Smooth muscle cell (in vitro differentiated cells): ENCODE data around the gene RNF212B. TPM values are rescaled to one million over a fixed set of nuclear protein-coding genes. Genes with fewer than 3 reads are reported as not detected.
A peak's percentile ranks its signal among the peaks of the same experiment; 100 is the strongest.

Experiments
- DNase-seq: peaks from one replicate; lab custom pipeline; 2025; ENCODE audit not compliant: unreplicated experiment; lab: John Stamatoyannopoulos, UW
- H2AFZ ChIP-seq: fragments of 200-600 bp; sonication (generic); 2 replicates; pipeline ENCODE4 v1.6.0; 2016; ENCODE audit warnings: antibody characterized with exemption, low read depth, mild to moderate bottlenecking
- H3F3A ChIP-seq: fragments of 200-600 bp; sonication (generic); 2 replicates; pipeline ENCODE4 v1.6.0; 2017; ENCODE audit warnings: antibody characterized with exemption, low read depth
- H3K27ac ChIP-seq: fragments of 200-600 bp; sonication (generic); 2 replicates; pipeline ENCODE4 v1.5.1; 2016; ENCODE audit warnings: low read depth, mild to moderate bottlenecking
- H3K27me3 ChIP-seq: fragments of 200-600 bp; sonication (generic); 2 replicates; pipeline ENCODE4 v1.6.1; 2016; ENCODE audit warnings: low read depth, mild to moderate bottlenecking
- H3K36me3 ChIP-seq: fragments of 200-600 bp; sonication (generic); 2 replicates; pipeline ENCODE4 v1.5.1; 2016; ENCODE audit warnings: low read depth
- H3K4me1 ChIP-seq: fragments of 200-600 bp; sonication (generic); 2 replicates; pipeline ENCODE4 v1.5.1; 2016; ENCODE audit warnings: low read depth
- H3K4me2 ChIP-seq: fragments of 200-600 bp; sonication (generic); 2 replicates; pipeline ENCODE4 v1.6.0; 2016; ENCODE audit warnings: mild to moderate bottlenecking
- H3K4me3 ChIP-seq: fragments of 200-600 bp; sonication (generic); 2 replicates; pipeline ENCODE4 v1.5.1; 2016; ENCODE audit warnings: mild to moderate bottlenecking
- H3K79me2 ChIP-seq: fragments of 200-600 bp; sonication (generic); 2 replicates; pipeline ENCODE4 v1.6.0; 2016; ENCODE audit warnings: low read depth, mild to moderate bottlenecking
- H3K9ac ChIP-seq: fragments of 200-600 bp; sonication (generic); 2 replicates; pipeline ENCODE4 v1.6.0; 2016; ENCODE audit warnings: low read depth
- H3K9me3 ChIP-seq: fragments of 200-600 bp; sonication (generic); replicated peaks from 2 replicates; pipeline ENCODE4 v1.5.1; 2016; ENCODE audit warnings: low read depth
- H4K20me1 ChIP-seq: fragments of 200-600 bp; sonication (generic); 2 replicates; pipeline ENCODE4 v1.6.0; 2016; ENCODE audit warnings: low read depth
- CTCF ChIP-seq: fragments of 200-600 bp; sonication (generic); IDR thresholded peaks from 2 replicates; pipeline ENCODE4 v1.5.1; 2017; ENCODE audit warnings: borderline replicate concordance, mild to moderate bottlenecking, antibody characterized with exemption; ENCODE audit not compliant: insufficient read depth, poor library complexity, severe bottlenecking
- WGBS: methylation state at CpG from one replicate; pipeline ENCODE4 v1.1.7; 2016; ENCODE audit warnings: low lambda C conversion rate; 5-methylcytosine and 5-hydroxymethylcytosine counted together
- polyA plus RNA-seq: library from polyadenylated mRNA; unstranded; fragments of >200 nt; fragmentation: Nextera tagmentation; extraction: Ambion mirVana; gene quantifications from 2 replicates; pipeline ENCODE4 v1.2.1, GENCODE V29; 2016
- total RNA-seq: library from RNA; depleted of rRNA; stranded (reverse); fragments of >200 nt; gene quantifications from 2 replicates; pipeline ENCODE4 v1.2.3, GENCODE V29; 2014

Gene RNF212B
- total and polyA plus RNA-seq, 2 experiments from 2014 or later, result not detected

GRCh38 chr14:23319746-23320583 lies 82.2 kb downstream of the RNF212B start:
- Histone ChIP-seq H3K79me2 (peaks cover 34% of the 10 kb centered on the region), H2AFZ (peak overlapping the region; percentile 62), H4K20me1 (peaks cover 31% of the 10 kb centered on the region), H3K36me3 (peaks cover 3% of the 10 kb centered on the region), H3F3A (peaks cover 44% of the 10 kb centered on the region), H3K27me3 (no peaks in the 10 kb centered on the region), H3K4me1 (peaks cover 19% of the 10 kb centered on the region), H3K9me3 (no peaks in the 10 kb centered on the region), H3K27ac (peak overlapping the region; percentile 77), H3K4me3 (peak overlapping the region; percentile 37), H3K9ac (peak overlapping the region; percentile 15), H3K4me2 (peak overlapping the region; percentile 75)
- TF ChIP-seq CTCF, result no peak
- no peak for DNase-seq
- WGBS, result 96% methylated on average over 17 of the region's 17 CpGs

- peak; percentile 92 for DNase-seq
- Histone ChIP-seq H3K27ac (peak within 1 kb of the TSS; percentile 98), H3K79me2 (peaks cover 34% of the 10 kb centered on the region), H3K4me1 (peaks cover 19% of the 10 kb centered on the region), H4K20me1 (peaks cover 33% of the 10 kb centered on the region), H3K9me3 (no peaks in the 10 kb centered on the region), H3K9ac (peak within 1 kb of the TSS; percentile 99), H3F3A (peaks cover 46% of the 10 kb centered on the region), H3K27me3 (no peaks in the 10 kb centered on the region), H2AFZ (peak within 1 kb of the TSS; percentile 62), H3K4me2 (peak within 1 kb of the TSS; percentile 95), H3K4me3 (peak within 1 kb of the TSS; percentile 92), H3K36me3 (peaks cover 3% of the 10 kb centered on the region)
- WGBS, result 7% methylated on average over 50 of the region's 63 CpGs
- no peak for TF ChIP-seq CTCF
Observed at GRCh38 chr14:23320584-23321571, 83.1 kb downstream of the RNF212B start, which contains the start of gene PABPN1. Gene PABPN1, plus strand, starts transcription at chr14:23321457. Its CDS starts 13 bp downstream, at chr14:23321470.

GRCh38 chr14:23321572-23322547 lies 84.1 kb downstream of the RNF212B start:
- Histone ChIP-seq H3K36me3 (peaks cover 3% of the 10 kb centered on the region), H3K4me1 (peaks cover 19% of the 10 kb centered on the region), H2AFZ (no peak overlapping the region), H3K9me3 (no peaks in the 10 kb centered on the region), H3K27me3 (no peaks in the 10 kb centered on the region), H3K27ac (peak overlapping the region; percentile 98), H3K4me3 (peak overlapping the region; percentile 92), H3K4me2 (peak overlapping the region; percentile 95), H3K9ac (peak overlapping the region; percentile 99), H4K20me1 (peaks cover 33% of the 10 kb centered on the region), H3F3A (peaks cover 54% of the 10 kb centered on the region), H3K79me2 (peaks cover 34% of the 10 kb centered on the region)
- DNase-seq, result peak; percentile 45
- WGBS, result 1% methylated on average over 37 of the region's 64 CpGs
- TF ChIP-seq CTCF, result peak; percentile 5
